ENCODE data around the gene NFILZ. TPM values are rescaled to one million over a fixed set of nuclear protein-coding genes. Genes with fewer than 3 reads are reported as not detected.
A peak's percentile ranks its signal among the peaks of the same experiment; 100 is the strongest.

NFILZ gene
- not detected for total RNA-seq (ENCODE audit: unreplicated experiment)
- long read RNA-seq: 0 reads

- Mint-ChIP-seq H3K4me3 (ENCODE audit: unreplicated experiment) (no peak within 1 kb of the TSS), H3K4me1 (ENCODE audit: unreplicated experiment) (no peaks in the 10 kb centered on the region)
Observed at GRCh38 chr19:8629996-8630683, at the start of gene NFILZ. Gene NFILZ (plus strand): TSS chr19:8630633. CDS start chr19:8676766, 46,133 bp downstream.

GRCh38 chr19:8580710-8581281 is 49.6 kb upstream of the NFILZ start:
- H3K27ac Mint-ChIP-seq (ENCODE audit: unreplicated experiment): no peak overlapping the region
- peak; percentile 89 for DNase-seq (ENCODE audit: low spot score)
- H3K9me3 Mint-ChIP-seq (ENCODE audit: unreplicated experiment): no peaks in the 10 kb centered on the region
- H3K4me1 Mint-ChIP-seq (ENCODE audit: unreplicated experiment): peaks cover 10% of the 10 kb centered on the region
- H3K4me3 Mint-ChIP-seq (ENCODE audit: unreplicated experiment): no peak overlapping the region
- peaks cover 8% of the 10 kb centered on the region for H3K27me3 Mint-ChIP-seq (ENCODE audit: unreplicated experiment)
- H3K36me3 Mint-ChIP-seq (ENCODE audit: low read depth, unreplicated experiment): peaks cover 8% of the 10 kb centered on the region
- TF ChIP-seq CTCF (IDR thresholded peaks at IDR 0.05; ENCODE audit: unreplicated experiment): peak; percentile 100

More at GRCh38 chr19:8629996-8630683, at the start of gene NFILZ:
- Mint-ChIP-seq H3K27me3 (ENCODE audit: unreplicated experiment) (peaks cover 2% of the 10 kb centered on the region), H3K9me3 (ENCODE audit: unreplicated experiment) (peaks cover 6% of the 10 kb centered on the region), H3K36me3 (ENCODE audit: low read depth, unreplicated experiment) (no peaks in the 10 kb centered on the region), H3K27ac (ENCODE audit: unreplicated experiment) (peak within 1 kb of the TSS; percentile 64)
- TF ChIP-seq CTCF (IDR thresholded peaks at IDR 0.05; ENCODE audit: unreplicated experiment): no peak
- no peak for DNase-seq (ENCODE audit: low spot score)

- no peak for DNase-seq (ENCODE audit: low spot score)
- Mint-ChIP-seq H3K27me3 (ENCODE audit: unreplicated experiment) (peaks cover 11% of the 10 kb centered on the region), H3K4me3 (ENCODE audit: unreplicated experiment) (no peak overlapping the region), H3K4me1 (ENCODE audit: unreplicated experiment) (no peaks in the 10 kb centered on the region), H3K27ac (ENCODE audit: unreplicated experiment) (no peak overlapping the region), H3K36me3 (ENCODE audit: low read depth, unreplicated experiment) (peaks cover 8% of the 10 kb centered on the region), H3K9me3 (ENCODE audit: unreplicated experiment) (no peaks in the 10 kb centered on the region)
- no peak for TF ChIP-seq CTCF (IDR thresholded peaks at IDR 0.05; ENCODE audit: unreplicated experiment)
Observed at GRCh38 chr19:8584965-8585893, 45.2 kb upstream of the NFILZ start.

- Mint-ChIP-seq H3K36me3 (ENCODE audit: low read depth, unreplicated experiment) (peaks cover 8% of the 10 kb centered on the region), H3K27me3 (ENCODE audit: unreplicated experiment) (peaks cover 11% of the 10 kb centered on the region), H3K4me1 (ENCODE audit: unreplicated experiment) (no peaks in the 10 kb centered on the region), H3K9me3 (ENCODE audit: unreplicated experiment) (no peaks in the 10 kb centered on the region), H3K4me3 (ENCODE audit: unreplicated experiment) (no peak overlapping the region), H3K27ac (ENCODE audit: unreplicated experiment) (no peak overlapping the region)
- peak; percentile 82 for DNase-seq (ENCODE audit: low spot score)
- TF ChIP-seq CTCF (IDR thresholded peaks at IDR 0.05; ENCODE audit: unreplicated experiment): peak; percentile 81
Observed at GRCh38 chr19:8585894-8586750, 44.3 kb upstream of the NFILZ start.
